Osteoblast (primary cell): ENCODE measurements around the gene ZBTB44. TPM values are rescaled to one million over a fixed set of nuclear protein-coding genes. Genes with fewer than 3 reads are reported as not detected.

Source experiments
- DNase-seq: peaks from one replicate; pipeline ENCODE4 v3.0.0; 2011; ENCODE audit warnings: low spot score, mixed read lengths; ENCODE audit not compliant: insufficient read length; ENCODE audit errors: missing footprints
- H2AFZ ChIP-seq: 2 replicates; pipeline ENCODE4 v1.6.0; 2011; ENCODE audit warnings: mild to moderate bottlenecking, low read length
- H3K27ac ChIP-seq: 2 replicates; pipeline ENCODE4 v1.5.1; 2011; ENCODE audit warnings: mild to moderate bottlenecking, low read depth, low read length, moderate library complexity
- H3K27me3 ChIP-seq: 2 replicates; pipeline ENCODE4 v1.6.0; 2012; ENCODE audit warnings: mild to moderate bottlenecking, control low read depth, inconsistent platforms, low read length, moderate library complexity; ENCODE audit not compliant: insufficient read depth
- H3K36me3 ChIP-seq: 2 replicates; pipeline ENCODE4 v1.5.1; 2011; ENCODE audit warnings: mild to moderate bottlenecking, low read length, control low read depth, moderate library complexity; ENCODE audit not compliant: insufficient read depth
- H3K4me1 ChIP-seq: 2 replicates; pipeline ENCODE4 v1.5.1; 2011; ENCODE audit warnings: mild to moderate bottlenecking, low read length, control low read depth, moderate library complexity; ENCODE audit not compliant: insufficient read depth
- H3K4me2 ChIP-seq: 2 replicates; pipeline ENCODE4 v1.6.0; 2011; ENCODE audit warnings: mild to moderate bottlenecking, low read length; ENCODE audit not compliant: insufficient read depth
- H3K4me3 ChIP-seq: fragments of 200-600 bp; sonication (generic); 3 replicates; pipeline ENCODE4 v1.5.1; 2012; ENCODE audit warnings: mild to moderate bottlenecking, low read length, inconsistent platforms; ENCODE audit not compliant: insufficient read depth
- H3K79me2 ChIP-seq: 2 replicates; pipeline ENCODE4 v1.6.0; 2012; ENCODE audit warnings: mild to moderate bottlenecking, low read length, control low read depth, inconsistent platforms; ENCODE audit not compliant: insufficient read depth
- H3K9me3 ChIP-seq: 2 replicates; pipeline ENCODE4 v1.5.1; 2011; ENCODE audit warnings: low read depth, low read length, control low read depth
- H4K20me1 ChIP-seq: 2 replicates; pipeline ENCODE4 v1.6.0; 2012; ENCODE audit warnings: mild to moderate bottlenecking, low read length, control low read depth; ENCODE audit not compliant: insufficient read depth
- total RNA-seq: library from RNA; depleted of rRNA; stranded (reverse); fragments of >200 nt; gene quantifications from 2 replicates; pipeline ENCODE4 v1.2.3, GENCODE V29; 2012
- TF ChIP-seq, protein P1 (sequence below): IDR thresholded peaks from 2 replicates; pipeline ENCODE4 v1.5.1; 2011; ENCODE audit warnings: mild to moderate bottlenecking, low read depth, low read length, moderate library complexity; ENCODE audit errors: extremely low read depth

Gene ZBTB44
- total RNA-seq, 1 donor = 50.3 TPM

DNA sequence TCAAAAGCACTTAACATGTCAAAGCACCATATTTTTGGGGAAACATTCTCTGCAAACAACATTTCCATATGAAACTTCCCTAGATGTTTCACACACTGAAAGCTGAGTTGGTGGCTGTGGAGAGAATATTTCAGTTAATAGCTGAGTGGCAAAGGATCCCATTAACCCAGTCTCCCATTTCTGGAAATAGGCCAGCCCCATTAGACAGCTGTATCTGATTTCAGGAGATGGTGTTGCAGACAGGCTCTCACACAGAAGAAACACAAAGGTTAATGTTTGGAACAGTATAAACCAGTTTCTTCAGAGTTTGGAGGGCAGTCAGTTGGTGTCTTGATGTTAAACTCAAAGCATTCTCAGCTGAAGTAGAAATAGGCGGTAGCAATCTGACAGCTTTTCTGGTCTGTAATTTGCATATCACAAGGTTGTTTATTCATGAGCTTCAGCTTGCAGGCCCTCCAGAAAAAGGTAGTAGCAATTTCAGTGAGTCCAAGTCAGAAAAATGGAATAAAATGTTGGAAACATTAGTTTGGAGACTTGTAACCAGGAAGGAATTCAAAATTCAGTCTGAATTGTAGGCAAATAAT, 15.5 kb upstream of the ZBTB44 start:
- Histone ChIP-seq H4K20me1 (no peaks in the 10 kb centered on the region), H3K4me1 (no peaks in the 10 kb centered on the region), H3K27ac (no peak overlapping the region), H3K4me3 (no peak overlapping the region), H2AFZ (no peak overlapping the region), H3K27me3 (no peaks in the 10 kb centered on the region), H3K79me2 (no peaks in the 10 kb centered on the region), H3K9me3 (no peaks in the 10 kb centered on the region), H3K4me2 (no peak overlapping the region), H3K36me3 (no peaks in the 10 kb centered on the region)
- TF ChIP-seq, protein P1, sequence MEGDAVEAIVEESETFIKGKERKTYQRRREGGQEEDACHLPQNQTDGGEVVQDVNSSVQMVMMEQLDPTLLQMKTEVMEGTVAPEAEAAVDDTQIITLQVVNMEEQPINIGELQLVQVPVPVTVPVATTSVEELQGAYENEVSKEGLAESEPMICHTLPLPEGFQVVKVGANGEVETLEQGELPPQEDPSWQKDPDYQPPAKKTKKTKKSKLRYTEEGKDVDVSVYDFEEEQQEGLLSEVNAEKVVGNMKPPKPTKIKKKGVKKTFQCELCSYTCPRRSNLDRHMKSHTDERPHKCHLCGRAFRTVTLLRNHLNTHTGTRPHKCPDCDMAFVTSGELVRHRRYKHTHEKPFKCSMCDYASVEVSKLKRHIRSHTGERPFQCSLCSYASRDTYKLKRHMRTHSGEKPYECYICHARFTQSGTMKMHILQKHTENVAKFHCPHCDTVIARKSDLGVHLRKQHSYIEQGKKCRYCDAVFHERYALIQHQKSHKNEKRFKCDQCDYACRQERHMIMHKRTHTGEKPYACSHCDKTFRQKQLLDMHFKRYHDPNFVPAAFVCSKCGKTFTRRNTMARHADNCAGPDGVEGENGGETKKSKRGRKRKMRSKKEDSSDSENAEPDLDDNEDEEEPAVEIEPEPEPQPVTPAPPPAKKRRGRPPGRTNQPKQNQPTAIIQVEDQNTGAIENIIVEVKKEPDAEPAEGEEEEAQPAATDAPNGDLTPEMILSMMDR = no peak
- no peak for DNase-seq

DNA sequence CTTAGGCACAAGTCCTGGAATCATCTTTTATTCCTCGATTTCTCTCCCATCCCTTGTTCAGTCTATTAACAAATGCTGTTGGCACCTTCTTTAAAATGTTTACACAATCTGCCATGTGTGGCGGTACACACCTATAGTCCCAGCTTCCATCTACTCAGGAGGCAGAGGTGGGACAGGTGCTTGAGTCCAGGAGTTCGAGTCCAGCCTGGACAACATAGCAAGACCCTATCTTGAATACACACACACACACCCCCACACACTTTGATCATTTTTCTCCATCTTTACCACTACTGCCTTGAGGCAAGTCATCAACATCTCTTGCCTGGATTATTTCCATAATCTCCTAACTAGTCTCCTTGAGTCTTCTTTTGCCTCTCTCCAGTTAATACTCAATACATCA, 13.7 kb upstream of the ZBTB44 start:
- DNase-seq = no peak
- Histone ChIP-seq H3K36me3 (no peaks in the 10 kb centered on the region), H3K79me2 (no peaks in the 10 kb centered on the region), H3K4me2 (no peak overlapping the region), H4K20me1 (no peaks in the 10 kb centered on the region), H3K9me3 (no peaks in the 10 kb centered on the region), H3K27me3 (no peaks in the 10 kb centered on the region), H3K4me1 (peaks cover 3% of the 10 kb centered on the region), H2AFZ (no peak overlapping the region), H3K4me3 (no peak overlapping the region), H3K27ac (no peak overlapping the region)
- TF ChIP-seq, protein P1 = no peak

DNA sequence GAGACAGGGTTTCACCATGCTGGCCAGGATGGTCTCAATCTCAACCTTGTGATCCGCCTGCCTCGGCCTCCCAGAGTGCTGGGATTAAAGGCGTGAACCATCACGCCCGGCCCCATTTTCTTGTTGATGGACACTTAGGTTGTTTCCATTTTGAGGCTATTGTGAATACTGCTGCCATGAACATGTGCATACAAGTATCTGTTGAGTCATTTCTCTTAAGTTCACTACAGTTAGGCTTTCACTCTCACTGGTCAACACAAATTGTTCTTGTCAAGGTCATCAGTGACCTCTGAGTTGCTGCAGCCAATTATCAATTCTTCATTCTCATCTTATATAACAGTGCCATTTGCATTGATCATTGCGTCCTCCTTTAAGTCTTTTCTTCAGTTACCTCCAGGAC, 13.0 kb upstream of the ZBTB44 start:
- Histone ChIP-seq H3K27me3 (no peaks in the 10 kb centered on the region), H4K20me1 (no peaks in the 10 kb centered on the region), H3K27ac (no peak overlapping the region), H3K9me3 (no peaks in the 10 kb centered on the region), H3K4me1 (peaks cover 3% of the 10 kb centered on the region), H2AFZ (no peak overlapping the region), H3K4me2 (no peak overlapping the region), H3K79me2 (no peaks in the 10 kb centered on the region), H3K36me3 (no peaks in the 10 kb centered on the region), H3K4me3 (no peak overlapping the region)
- TF ChIP-seq, protein P1 = no peak
- no peak for DNase-seq

DNA sequence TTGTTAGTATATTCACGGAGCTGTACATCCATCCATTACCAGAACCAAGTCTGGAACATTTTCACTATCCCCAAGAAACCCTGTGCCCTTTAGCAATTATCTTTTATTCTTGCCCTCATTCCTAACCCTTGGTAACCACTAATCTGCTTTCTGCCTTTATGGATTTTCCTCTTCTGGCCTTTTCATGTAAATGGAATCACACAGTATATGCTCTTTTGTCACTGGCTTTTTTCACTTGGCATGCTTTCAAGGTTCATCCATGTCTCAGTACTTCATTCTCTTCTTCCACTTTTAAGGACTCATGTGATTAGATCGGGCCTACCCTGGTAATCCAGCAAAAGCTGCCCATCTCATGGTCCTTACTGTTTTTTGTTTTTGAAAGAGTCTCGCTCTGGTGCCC, 11.0 kb upstream of the ZBTB44 start:
- no peaks in the 10 kb centered on the region for H3K27me3 ChIP-seq
- H2AFZ ChIP-seq = no peak overlapping the region
- H3K27ac ChIP-seq = no peak overlapping the region
- H3K4me2 ChIP-seq = no peak overlapping the region
- no peaks in the 10 kb centered on the region for H3K36me3 ChIP-seq
- H3K4me1 ChIP-seq = peaks cover 3% of the 10 kb centered on the region
- TF ChIP-seq, protein P1 = no peak
- H3K4me3 ChIP-seq = no peak overlapping the region
- no peaks in the 10 kb centered on the region for H4K20me1 ChIP-seq
- H3K79me2 ChIP-seq = no peaks in the 10 kb centered on the region
- peaks cover 9% of the 10 kb centered on the region for H3K9me3 ChIP-seq
- no peak for DNase-seq
